IMR-90 (cell line): Measurements from ENCODE around the gene MAP6. TPM values are rescaled to one million over a fixed set of nuclear protein-coding genes. Genes with fewer than 3 reads are reported as not detected.

Experiments
- ATAC-seq: fragments of 200-7000 bp; cut with Tn5 transposase; 2 replicates; pipeline ENCODE4 v1.9.1; 2020; ENCODE audit warnings: low read depth, mild to moderate bottlenecking, moderate library complexity
- BruUV-seq: library from RNA; stranded (reverse); fragments of 400-500 nt; replicated peaks from 2 replicates; lab custom pipeline; 2021; lab: Mats Ljungman, UMichigan
- CTCF ChIA-PET: fragments of 300-600 bp; formaldehyde crosslinking; extraction: SDS; loops from one replicate; lab custom pipeline; 2021; ENCODE audit warnings: antibody characterized with exemption; lab: Yijun Ruan, JAX
- POLR2A ChIA-PET: fragments of 300-600 bp; sonication (Branson Sonifier 250); formaldehyde crosslinking; loops from one replicate; lab custom pipeline; 2022; ENCODE audit warnings: antibody characterized with exemption; ENCODE audit not compliant: unreplicated experiment; lab: Charles Lee
- DNase-seq: peaks from one replicate; pipeline ENCODE4 v3.0.0; 2013
- H2AFZ ChIP-seq: replicated peaks from 2 replicates; pipeline ENCODE3; 2013; ENCODE audit warnings: low read length, mild to moderate bottlenecking; ENCODE audit not compliant: poor library complexity
- H2AK5ac ChIP-seq: 2 replicates; pipeline ENCODE4 v1.6.1; 2013; ENCODE audit warnings: low read depth, low read length, inconsistent platforms
- H2AK9ac ChIP-seq: replicated peaks from 2 replicates; pipeline ENCODE3; 2013; ENCODE audit warnings: mild to moderate bottlenecking, low read depth, low read length, moderate library complexity; ENCODE audit not compliant: poor library complexity
- H2BK120ac ChIP-seq: 2 replicates; pipeline ENCODE4 v1.6.1; 2013; ENCODE audit warnings: low read depth, low read length, inconsistent platforms
- H2BK15ac ChIP-seq: 3 replicates; pipeline ENCODE4 v1.6.1; 2013; ENCODE audit warnings: low read depth, low read length, inconsistent platforms
- H2BK20ac ChIP-seq: 2 replicates; pipeline ENCODE4 v1.6.1; 2013; ENCODE audit warnings: low read depth, mild to moderate bottlenecking, inconsistent platforms, low read length, moderate library complexity
- H2BK5ac ChIP-seq: 2 replicates; pipeline ENCODE4 v1.6.1; 2013; ENCODE audit warnings: mild to moderate bottlenecking, low read depth, low read length, inconsistent platforms; ENCODE audit not compliant: poor library complexity, severe bottlenecking
- H3K14ac ChIP-seq: replicated peaks from 2 replicates; pipeline ENCODE4 v1.6.1; 2013; ENCODE audit warnings: low read depth, low read length, inconsistent platforms
- H3K18ac ChIP-seq: 2 replicates; pipeline ENCODE4 v1.6.1; 2013; ENCODE audit warnings: low read depth, low read length, control low read depth
- H3K23ac ChIP-seq: 2 replicates; pipeline ENCODE4 v1.6.1; 2013; ENCODE audit warnings: low read depth, low read length, inconsistent platforms
- H3K27ac ChIP-seq: 2 replicates; pipeline ENCODE4 v1.5.1; 2013; ENCODE audit warnings: mild to moderate bottlenecking, control low read depth, low read length; ENCODE audit not compliant: insufficient read depth
- H3K27me3 ChIP-seq: 2 replicates; pipeline ENCODE4 v1.6.1; 2013; ENCODE audit warnings: low read length; ENCODE audit not compliant: control insufficient read depth, insufficient read depth
- H3K36me3 ChIP-seq: 2 replicates; pipeline ENCODE4 v1.6.1; 2013; ENCODE audit warnings: low read length, mixed read lengths; ENCODE audit not compliant: control insufficient read depth, insufficient read depth
- H3K4ac ChIP-seq: 2 replicates; pipeline ENCODE4 v1.6.1; 2013; ENCODE audit warnings: low read depth, low read length, inconsistent platforms
- H3K4me1 ChIP-seq: 2 replicates; pipeline ENCODE4 v1.6.1; 2013; ENCODE audit warnings: low read length, mixed read lengths; ENCODE audit not compliant: control insufficient read depth, insufficient read depth
- H3K4me2 ChIP-seq: 2 replicates; pipeline ENCODE4 v1.6.1; 2013; ENCODE audit warnings: low read depth, mild to moderate bottlenecking, control low read depth, low read length, moderate library complexity
- H3K4me3 ChIP-seq: 2 replicates; pipeline ENCODE4 v1.5.1; 2013; ENCODE audit warnings: low read depth, mild to moderate bottlenecking, control low read depth, low read length, moderate library complexity; ENCODE audit not compliant: insufficient read depth
- H3K56ac ChIP-seq: 2 replicates; pipeline ENCODE4 v1.6.1; 2013; ENCODE audit warnings: low read length, inconsistent platforms; ENCODE audit not compliant: insufficient read depth; ENCODE audit errors: extremely low read depth
- H3K79me1 ChIP-seq, 2 experiments: 2 replicates each; pipeline ENCODE4 v1.6.1; 2013; ENCODE audit warnings: low read length in 2 of 2, inconsistent platforms in 1 of 2, low read depth in 1 of 2
- H3K9ac ChIP-seq: 2 replicates; pipeline ENCODE4 v1.6.1; 2013; ENCODE audit warnings: low read depth, low read length, control low read depth
- H3K9me1 ChIP-seq: 2 replicates; pipeline ENCODE4 v1.6.1; 2013; ENCODE audit warnings: low read length, inconsistent platforms; ENCODE audit not compliant: insufficient read depth
- H3K9me3 ChIP-seq: 2 replicates; pipeline ENCODE4 v1.6.1; 2013; ENCODE audit warnings: low read length; ENCODE audit not compliant: control insufficient read depth, insufficient read depth
- H4K20me1 ChIP-seq: 2 replicates; pipeline ENCODE4 v1.6.1; 2013; ENCODE audit warnings: low read length, inconsistent platforms; ENCODE audit not compliant: insufficient read depth
- H4K5ac ChIP-seq: 2 replicates; pipeline ENCODE4 v1.6.1; 2013; ENCODE audit warnings: mild to moderate bottlenecking, low read depth, low read length, control low read depth
- H4K8ac ChIP-seq, 2 experiments: 2 replicates each; pipeline ENCODE4 v1.6.1; 2013; ENCODE audit warnings: low read depth in 2 of 2, low read length in 2 of 2, control low read depth in 1 of 2, inconsistent platforms in 1 of 2
- H4K91ac ChIP-seq: 2 replicates; pipeline ENCODE4 v1.6.1; 2013; ENCODE audit warnings: low read depth, low read length, inconsistent platforms; ENCODE audit not compliant: insufficient read depth
- CEBPB ChIP-seq: IDR thresholded peaks from 2 replicates; pipeline ENCODE4 v1.6.1; 2012; ENCODE audit warnings: low read depth, low read length, improper control_type of control experiment
- NFE2L2 ChIP-seq: fragments of 150-350 bp; IDR thresholded peaks from 2 replicates; pipeline ENCODE4 v1.6.1; 2016; ENCODE audit warnings: low read depth, mild to moderate bottlenecking, low read length
- RAD21 ChIP-seq: IDR thresholded peaks from 2 replicates; pipeline ENCODE4 v1.6.1; 2012; ENCODE audit warnings: low read length, improper control_type of control experiment
- SMC3 ChIP-seq: fragments of 150-350 bp; IDR thresholded peaks from 2 replicates; pipeline ENCODE4 v1.6.1; 2016; ENCODE audit warnings: low read depth, mild to moderate bottlenecking, antibody characterized with exemption, low read length, moderate library complexity
- WGBS, 2 experiments: methylation state at CpG; one replicate each; pipeline versions ENCODE4 v1.1.5 to v1.1.7; 2013; ENCODE audit warnings: missing lambda C conversion rate in 2 of 2; ENCODE audit not compliant: insufficient read length in 1 of 2; ENCODE audit errors: extremely low coverage in 2 of 2; 5-methylcytosine and 5-hydroxymethylcytosine counted together
- dilution Hi-C: fragments of 300-500 bp; cut with HindIII; formaldehyde crosslinking; loops from one replicate; pipeline ENCODE4 v1.14.3; 2018; ENCODE audit warnings: low sequenced_read_pairs; ENCODE audit not compliant: unreplicated experiment
- in situ Hi-C: fragments of 300-500 bp; cut with MboI; formaldehyde crosslinking; loops from 3 replicates; pipeline ENCODE4 v1.14.3; 2019; ENCODE audit warnings: low sequenced_read_pairs, inconsistent platforms, mixed read lengths
- intact Hi-C: fragments of 100-400 bp; cut with micrococcal nuclease; formaldehyde crosslinking; loops from 2 replicates; pipeline ENCODE4 v1.10.0; 2022
- polyA plus RNA-seq, 3 experiments: library from polyadenylated mRNA; depleted of rRNA; stranded (reverse); fragments of >200 nt; gene quantifications; 2 replicates each; pipeline ENCODE4 v1.2.3, GENCODE V29; 2012; ENCODE audit warnings: low replicate concordance in 1 of 3
- total RNA-seq: library from RNA; depleted of rRNA; stranded (reverse); fragments of >200 nt; gene quantifications from 2 replicates; pipeline ENCODE4 v1.2.3, GENCODE V29; 2012
- TF ChIP-seq, protein P1 (sequence below): conservative IDR thresholded peaks from 2 replicates; pipeline ENCODE4 v1.5.1; 2012; ENCODE audit warnings: mild to moderate bottlenecking, low read depth, low read length, improper control_type of control experiment

The MAP6 gene
- total and polyA plus RNA-seq, 2 of the 4 experiments (the other 2 are of a cell fraction), result 3.0 to 3.4 TPM

DNA sequence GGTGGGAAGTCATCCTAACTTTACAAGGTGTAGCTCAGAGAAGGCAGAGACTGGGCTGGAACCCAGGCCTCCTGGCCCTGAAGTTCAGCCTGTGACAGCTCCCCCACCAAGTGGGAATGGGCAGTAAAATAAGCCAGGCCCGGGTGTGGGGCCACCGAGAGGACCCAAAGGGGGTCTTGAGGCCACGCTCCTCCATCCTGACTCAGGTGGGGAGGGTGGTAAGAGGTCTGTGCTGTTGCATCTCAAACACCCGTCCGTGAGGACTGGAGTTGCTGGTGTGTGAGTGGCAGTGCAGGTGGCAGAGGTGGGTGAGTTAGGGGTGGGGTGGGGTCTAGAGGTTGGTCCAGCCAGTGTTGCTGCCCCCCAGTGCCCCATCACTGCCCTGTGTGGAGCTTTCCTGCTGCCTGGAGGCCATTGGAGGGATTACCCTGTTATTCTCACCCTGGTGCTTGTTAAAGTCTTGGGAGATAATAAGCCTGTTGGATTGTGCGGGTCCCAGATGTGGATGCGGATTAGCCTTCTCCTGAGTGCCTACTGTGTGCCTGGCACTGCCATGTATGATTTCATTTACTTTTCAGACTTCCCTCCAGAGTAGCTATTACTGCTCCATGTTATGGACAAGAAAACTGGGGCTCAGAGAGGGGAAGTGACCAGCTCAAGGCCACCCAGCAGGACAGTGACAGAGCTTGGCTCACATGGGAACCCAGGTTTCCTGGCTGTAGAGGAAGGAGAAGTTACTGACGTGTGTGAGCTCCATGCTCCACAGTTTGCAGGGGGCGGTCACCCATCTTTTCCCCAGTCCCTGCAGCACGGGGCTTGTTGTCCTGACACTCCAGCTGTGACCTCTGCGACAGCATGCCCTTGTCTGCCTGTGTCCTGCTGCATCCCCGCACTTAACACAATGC, 93.9 kb downstream of the MAP6 start:
- no peak overlapping the region for H2BK120ac ChIP-seq
- intact Hi-C loops, result no loop called here
- H3K36me3 ChIP-seq, result peaks cover 50% of the 10 kb centered on the region
- H3K4me2 ChIP-seq, result no peak overlapping the region
- no peak overlapping the region for H3K4ac ChIP-seq
- 0 out of 4 replicates have a peak overlapping the region, but pooled peaks of 1 of the 2 experiments have one; percentile 6 for H4K8ac ChIP-seq
- dilution Hi-C loops, result no loop called here
- peak overlapping the region; percentile 9 for H2AFZ ChIP-seq
- H2BK20ac ChIP-seq, result no peak overlapping the region
- H2AK9ac ChIP-seq, result peak overlapping the region; percentile 33
- ATAC-seq (peak; percentile 21), DNase-seq (no peak)
- no peak overlapping the region for H3K18ac ChIP-seq
- no peak overlapping the region for H2BK5ac ChIP-seq
- H3K9me3 ChIP-seq, result no peaks in the 10 kb centered on the region
- no peak overlapping the region for H3K4me3 ChIP-seq
- peak; percentile 46 for TF ChIP-seq RAD21
- TF ChIP-seq, protein P1, sequence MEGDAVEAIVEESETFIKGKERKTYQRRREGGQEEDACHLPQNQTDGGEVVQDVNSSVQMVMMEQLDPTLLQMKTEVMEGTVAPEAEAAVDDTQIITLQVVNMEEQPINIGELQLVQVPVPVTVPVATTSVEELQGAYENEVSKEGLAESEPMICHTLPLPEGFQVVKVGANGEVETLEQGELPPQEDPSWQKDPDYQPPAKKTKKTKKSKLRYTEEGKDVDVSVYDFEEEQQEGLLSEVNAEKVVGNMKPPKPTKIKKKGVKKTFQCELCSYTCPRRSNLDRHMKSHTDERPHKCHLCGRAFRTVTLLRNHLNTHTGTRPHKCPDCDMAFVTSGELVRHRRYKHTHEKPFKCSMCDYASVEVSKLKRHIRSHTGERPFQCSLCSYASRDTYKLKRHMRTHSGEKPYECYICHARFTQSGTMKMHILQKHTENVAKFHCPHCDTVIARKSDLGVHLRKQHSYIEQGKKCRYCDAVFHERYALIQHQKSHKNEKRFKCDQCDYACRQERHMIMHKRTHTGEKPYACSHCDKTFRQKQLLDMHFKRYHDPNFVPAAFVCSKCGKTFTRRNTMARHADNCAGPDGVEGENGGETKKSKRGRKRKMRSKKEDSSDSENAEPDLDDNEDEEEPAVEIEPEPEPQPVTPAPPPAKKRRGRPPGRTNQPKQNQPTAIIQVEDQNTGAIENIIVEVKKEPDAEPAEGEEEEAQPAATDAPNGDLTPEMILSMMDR, result peak; percentile 40; the same call in 1 of the 2 replicates
- no peak for TF ChIP-seq NFE2L2
- TF ChIP-seq CEBPB, result no peak
- peak; percentile 38 for TF ChIP-seq SMC3
- no peak overlapping the region for H2AK5ac ChIP-seq
- ChIA-PET POLR2A (interaction anchor here (0.7 to 2.0 kb wide), 3 partner anchors 10 to 17 kb away, joined by 3 to 8 read pairs (median 4); no protein-coding TSS in a partner anchor), CTCF (interaction anchor here (0.7 to 1.8 kb wide), 3 partner anchors 10 to 26 kb away, joined by 3 to 7 read pairs (median 4); no protein-coding TSS in a partner anchor)
- no peak overlapping the region for H3K56ac ChIP-seq
- no peak overlapping the region for H3K27ac ChIP-seq
- H4K20me1 ChIP-seq, result peaks cover 67% of the 10 kb centered on the region
- H4K5ac ChIP-seq, result no peak overlapping the region
- BruUV-seq, result no TSS peak
- no peak overlapping the region for H3K14ac ChIP-seq
- no peak overlapping the region for H4K91ac ChIP-seq
- no peak overlapping the region for H3K23ac ChIP-seq
- no peaks in the 10 kb centered on the region for H3K9me1 ChIP-seq
- peaks cover 26 to 42% of the 10 kb centered on the region in 2 experiments for H3K79me1 ChIP-seq
- no peak overlapping the region for H2BK15ac ChIP-seq
- peaks cover 2% of the 10 kb centered on the region; the same call in 1 of the 2 replicates for H3K4me1 ChIP-seq
- no peak overlapping the region for H3K9ac ChIP-seq
- H3K27me3 ChIP-seq, result no peaks in the 10 kb centered on the region
- in situ Hi-C loops, result no loop called here
- 62% methylated on average over 2 of the region's 12 CpGs; no CpG with 5 or more reads in 1 of the 2 experiments for WGBS, 2 experiments
